GM23338 (cell line): ENCODE data around the gene RBP2. TPM values are rescaled to one million over a fixed set of nuclear protein-coding genes. Genes with fewer than 3 reads are reported as not detected.

Experiments used
- ATAC-seq: fragments of 200-7000 bp; cut with Tn5 transposase; 3 replicates; pipeline ENCODE4 v1.9.1; 2020
- DNase-seq: peaks from one replicate; pipeline ENCODE4 v3.0.0-alpha.2; 2015; ENCODE audit warnings: low spot score
- H2AFZ ChIP-seq: fragments of 200-600 bp; sonication (generic); 2 replicates; pipeline ENCODE4 v1.8.0; 2016; ENCODE audit warnings: antibody characterized with exemption, mild to moderate bottlenecking, moderate library complexity
- H3F3A ChIP-seq: fragments of 200-600 bp; sonication (generic); replicated peaks from 2 replicates; pipeline ENCODE4 v1.8.0; 2017; ENCODE audit warnings: antibody characterized with exemption, mixed run types, low read depth
- H3K27ac ChIP-seq: fragments of 200-600 bp; sonication (generic); 2 replicates; pipeline ENCODE4 v1.6.1; 2016; ENCODE audit warnings: low read depth
- H3K27me3 ChIP-seq: fragments of 200-600 bp; sonication (generic); 2 replicates; pipeline ENCODE4 v1.8.0; 2016; ENCODE audit warnings: mild to moderate bottlenecking, mixed run types, moderate library complexity; ENCODE audit not compliant: insufficient read depth
- H3K36me3 ChIP-seq: fragments of 200-600 bp; sonication (generic); 2 replicates; pipeline ENCODE4 v1.8.0; 2016; ENCODE audit warnings: mild to moderate bottlenecking; ENCODE audit not compliant: insufficient read depth
- H3K4me1 ChIP-seq: fragments of 200-600 bp; sonication (generic); 2 replicates; pipeline ENCODE4 v1.8.0; 2016; ENCODE audit warnings: mild to moderate bottlenecking, moderate library complexity; ENCODE audit not compliant: insufficient read depth
- H3K4me2 ChIP-seq: fragments of 200-600 bp; sonication (generic); 2 replicates; pipeline ENCODE4 v1.7.1; 2017; ENCODE audit warnings: mixed run types
- H3K4me3 ChIP-seq: fragments of 200-600 bp; sonication (generic); 2 replicates; pipeline ENCODE4 v1.6.1; 2016; ENCODE audit warnings: mixed run types
- H3K79me2 ChIP-seq: fragments of 200-600 bp; sonication (generic); replicated peaks from 2 replicates; pipeline ENCODE4 v1.8.0; 2017; ENCODE audit warnings: mild to moderate bottlenecking; ENCODE audit not compliant: insufficient read depth
- H3K9me2 ChIP-seq: fragments of 200-600 bp; sonication (generic); 2 replicates; pipeline ENCODE4 v1.8.0; 2017; ENCODE audit not compliant: insufficient read depth
- H4K20me1 ChIP-seq: fragments of 200-600 bp; sonication (generic); replicated peaks from 2 replicates; pipeline ENCODE4 v1.8.0; 2017; ENCODE audit warnings: mild to moderate bottlenecking; ENCODE audit not compliant: insufficient read depth
- H3K27ac Mint-ChIP-seq: 2 replicates; pipeline ENCODE4 v1.8.0; 2020; ENCODE audit warnings: inconsistent platforms, mild to moderate bottlenecking, moderate library complexity, mixed read lengths
- H3K27me3 Mint-ChIP-seq: 3 replicates; pipeline ENCODE4 v1.8.0; 2022; ENCODE audit warnings: low read depth, mild to moderate bottlenecking, moderate library complexity, mixed read lengths, inconsistent platforms; ENCODE audit not compliant: insufficient read depth, poor library complexity
- H3K36me3 Mint-ChIP-seq: 3 replicates; pipeline ENCODE4 v1.8.0; 2021; ENCODE audit warnings: low read depth, mild to moderate bottlenecking, inconsistent platforms, moderate library complexity, mixed read lengths
- H3K4me1 Mint-ChIP-seq: 3 replicates; pipeline ENCODE4 v1.8.0; 2020; ENCODE audit warnings: mild to moderate bottlenecking, inconsistent platforms, mixed read lengths
- H3K4me3 Mint-ChIP-seq: 3 replicates; pipeline ENCODE4 v1.8.0; 2021; ENCODE audit warnings: moderate library complexity, mild to moderate bottlenecking, inconsistent platforms, mixed read lengths
- H3K9me3 Mint-ChIP-seq: 3 replicates; pipeline ENCODE4 v1.8.0; 2020; ENCODE audit warnings: moderate library complexity, mild to moderate bottlenecking, inconsistent platforms, mixed read lengths
- CREB1 ChIP-seq: fragments of 250-450 bp; sonication (Bioruptor Pico); IDR thresholded peaks from 2 replicates; pipeline ENCODE4 v1.5.0; 2020; ENCODE audit warnings: low read depth, mild to moderate bottlenecking, moderate library complexity
- CTCF ChIP-seq, 2 experiments: fragments of 200-600 bp in 1 of 2; sonication (generic) in 1 of 2; conservative IDR thresholded peaks; 2 replicates each; pipeline versions ENCODE4 v1.5.1 to v1.6.1; 2016 to 2017; ENCODE audit warnings: antibody characterized with exemption in 2 of 2, low read depth in 2 of 2, mild to moderate bottlenecking in 2 of 2, moderate library complexity in 1 of 2
- ETS1 ChIP-seq: IDR thresholded peaks from 2 replicates; pipeline ENCODE4 v1.6.1; 2016; ENCODE audit warnings: antibody characterized with exemption
- EZH2 ChIP-seq: fragments of 200-600 bp; sonication (generic); IDR thresholded peaks from one replicate; pipeline ENCODE4 v1.8.0; 2017; ENCODE audit warnings: antibody characterized with exemption, mild to moderate bottlenecking, low read depth; ENCODE audit not compliant: unreplicated experiment
- EZH2phosphoT487 ChIP-seq: fragments of 200-600 bp; sonication (generic); IDR thresholded peaks from one replicate; pipeline ENCODE4 v1.8.1; 2018; ENCODE audit warnings: antibody characterized with exemption; ENCODE audit not compliant: unreplicated experiment
- JUNB ChIP-seq: IDR thresholded peaks from one replicate; pipeline ENCODE4 v1.6.1; 2016; ENCODE audit warnings: antibody characterized with exemption; ENCODE audit not compliant: unreplicated experiment
- NANOG ChIP-seq: IDR thresholded peaks from 2 replicates; pipeline ENCODE4 v1.6.1; 2016; ENCODE audit warnings: antibody characterized with exemption, borderline replicate concordance
- POLR2AphosphoS5 ChIP-seq: IDR thresholded peaks from 2 replicates; pipeline ENCODE4 v1.6.1; 2016; ENCODE audit warnings: antibody characterized with exemption, low read depth
- REST ChIP-seq: IDR thresholded peaks from one replicate; pipeline ENCODE4 v1.6.1; 2018; ENCODE audit warnings: antibody characterized with exemption; ENCODE audit not compliant: unreplicated experiment
- STAT1 ChIP-seq: IDR thresholded peaks from one replicate; pipeline ENCODE4 v1.6.1; 2016; ENCODE audit warnings: antibody characterized with exemption; ENCODE audit not compliant: unreplicated experiment
- ZNF114 ChIP-seq: fragments of 250-450 bp; sonication (Bioruptor Pico); IDR thresholded peaks from 2 replicates; pipeline ENCODE4 v1.5.0; 2020; ENCODE audit warnings: mild to moderate bottlenecking, moderate library complexity
- ZNF331 ChIP-seq: fragments of 250-450 bp; sonication (Bioruptor Pico); IDR thresholded peaks from 2 replicates; pipeline ENCODE4 v1.5.0; 2020; ENCODE audit warnings: low read depth, mild to moderate bottlenecking, moderate library complexity
- ZNF462 ChIP-seq: fragments of 250-450 bp; sonication (Bioruptor Pico); IDR thresholded peaks from 2 replicates; pipeline ENCODE4 v1.5.0; 2020; ENCODE audit warnings: mild to moderate bottlenecking, moderate library complexity
- polyA plus RNA-seq: library from polyadenylated mRNA; unstranded; fragments of >200 nt; fragmentation: Nextera tagmentation; extraction: Ambion mirVana; gene quantifications from 2 replicates; pipeline ENCODE4 v1.2.1, GENCODE V29; 2016
- total RNA-seq: library from RNA; depleted of rRNA; stranded (reverse); fragments of >200 nt; shearing (Covaris generic); gene quantifications from 2 replicates; pipeline ENCODE4 v1.2.3, GENCODE V29; 2014

Gene RBP2
- total and polyA plus RNA-seq, 2 experiments from 2014 or later: not detected

- H3K4me3 ChIP-seq: no peak overlapping the region
- no peaks in the 10 kb centered on the region for H3F3A ChIP-seq
- no peak overlapping the region for H2AFZ ChIP-seq
- no peak overlapping the region for H3K27ac ChIP-seq
- no peaks in the 10 kb centered on the region for H4K20me1 ChIP-seq
- no peaks in the 10 kb centered on the region for H3K9me2 ChIP-seq
- TF ChIP-seq ZNF462 (CRISPR knock-in tag) (no peak), CREB1 (no peak), CTCF (conservative IDR thresholded peaks at IDR 0.05; ENCODE audit: low read depth in 2 of 2) (no peak), STAT1 (no peak), ZNF114 (CRISPR knock-in tag) (no peak), POLR2AphosphoS5 (no peak), EZH2phosphoT487 (no peak), NANOG (no peak), ZNF331 (CRISPR knock-in tag) (no peak), ETS1 (no peak), REST (no peak), JUNB (no peak), EZH2 (no peak)
- H3K4me2 ChIP-seq: no peak overlapping the region
- DNase-seq: no peak
- H3K27ac Mint-ChIP-seq: no peak overlapping the region
- no peaks in the 10 kb centered on the region for H3K79me2 ChIP-seq
- no peak overlapping the region for H3K4me3 Mint-ChIP-seq
- no peaks in the 10 kb centered on the region for H3K36me3 Mint-ChIP-seq
- H3K27me3 Mint-ChIP-seq: no peaks in the 10 kb centered on the region
- H3K4me1 ChIP-seq: peaks cover 3% of the 10 kb centered on the region; the same call in 1 of the 2 replicates
- H3K4me1 Mint-ChIP-seq: peaks cover 2% of the 10 kb centered on the region; the same call in 2 of the 3 replicates
- H3K36me3 ChIP-seq: no peaks in the 10 kb centered on the region
- ATAC-seq: no peak
- no peaks in the 10 kb centered on the region for H3K27me3 ChIP-seq
- no peaks in the 10 kb centered on the region for H3K9me3 Mint-ChIP-seq
These were observed 33.1 kb downstream of the RBP2 start for GRCh38 chr3:139443186-139443585.
